Erythroblast (primary cell): ENCODE measurements around the gene RASAL3.

ENCODE experiments used
- GATA1 ChIP-seq: IDR thresholded peaks from 2 replicates; pipeline ENCODE4 v1.6.1; 2011; ENCODE audit warnings: low read depth, mild to moderate bottlenecking, control low read depth, low read length, moderate library complexity
- POLR2A ChIP-seq: IDR thresholded peaks from 2 replicates; pipeline ENCODE4 v1.6.1; 2011; ENCODE audit warnings: mild to moderate bottlenecking, low read length

- no peak for TF ChIP-seq POLR2A
- no peak for TF ChIP-seq GATA1
These were observed 16.1 kb downstream of the RASAL3 start for GRCh38 chr19:15448044-15448777.
